GM19397 (cell line): ENCODE results near the gene CDH4.
"Not testable (repeated sequence)": the region's sequence is repeated elsewhere in the genome, so short reads cannot be mapped to it uniquely, and the experiment has no call there.

Experiments used
- ATAC-seq: cut with Tn5 transposase; IDR thresholded peaks from one replicate; pipeline ENCODE4 v1.9.1; 2021; ENCODE audit warnings: mild to moderate bottlenecking, moderate library complexity; ENCODE audit not compliant: unreplicated experiment

CDH4 gene

DNA sequence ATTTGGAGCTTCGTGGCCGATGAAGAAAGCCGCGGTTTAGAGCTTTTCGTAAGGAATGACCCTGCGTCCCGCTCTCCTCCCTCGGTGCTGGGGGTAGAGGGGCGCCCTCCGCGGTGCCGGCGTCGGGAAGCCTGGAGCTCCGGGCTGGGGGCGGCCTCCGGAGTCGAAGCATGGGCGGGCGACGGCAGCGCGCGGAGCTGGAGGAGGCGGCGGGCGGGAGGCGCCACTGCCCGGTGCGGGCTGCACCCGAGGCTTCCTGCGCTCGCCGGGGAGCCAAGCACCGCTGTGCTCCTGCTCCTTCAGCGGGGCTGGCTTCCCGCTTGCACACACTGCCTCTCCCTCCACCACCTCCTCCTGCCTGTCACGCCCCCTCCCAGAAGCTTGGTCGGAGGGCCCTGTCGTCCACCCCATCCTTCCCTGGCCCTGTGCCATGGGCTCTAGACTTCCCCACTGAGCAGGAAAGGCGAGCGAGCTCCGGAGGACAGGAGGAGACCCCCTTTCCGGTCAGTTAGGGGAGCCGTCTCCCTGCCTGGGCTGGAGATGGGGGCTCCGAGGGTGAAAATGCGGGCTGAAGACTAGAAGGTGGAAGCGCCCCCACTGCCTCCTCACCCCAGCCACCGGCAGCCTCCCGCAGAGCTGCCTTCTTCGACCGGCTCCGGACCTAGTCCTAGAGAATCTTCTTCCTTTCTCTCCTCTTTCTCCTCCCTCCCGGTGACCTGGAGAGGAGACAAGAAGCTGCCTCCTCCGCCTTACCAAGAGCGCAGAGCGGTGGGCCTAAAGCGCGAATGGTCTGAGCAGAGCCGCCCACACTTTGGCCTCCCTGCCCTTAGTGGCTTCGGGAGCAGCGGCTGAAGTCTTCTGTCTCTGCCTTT, 1.8 kb downstream of the CDH4 start:
- no peak for ATAC-seq

DNA sequence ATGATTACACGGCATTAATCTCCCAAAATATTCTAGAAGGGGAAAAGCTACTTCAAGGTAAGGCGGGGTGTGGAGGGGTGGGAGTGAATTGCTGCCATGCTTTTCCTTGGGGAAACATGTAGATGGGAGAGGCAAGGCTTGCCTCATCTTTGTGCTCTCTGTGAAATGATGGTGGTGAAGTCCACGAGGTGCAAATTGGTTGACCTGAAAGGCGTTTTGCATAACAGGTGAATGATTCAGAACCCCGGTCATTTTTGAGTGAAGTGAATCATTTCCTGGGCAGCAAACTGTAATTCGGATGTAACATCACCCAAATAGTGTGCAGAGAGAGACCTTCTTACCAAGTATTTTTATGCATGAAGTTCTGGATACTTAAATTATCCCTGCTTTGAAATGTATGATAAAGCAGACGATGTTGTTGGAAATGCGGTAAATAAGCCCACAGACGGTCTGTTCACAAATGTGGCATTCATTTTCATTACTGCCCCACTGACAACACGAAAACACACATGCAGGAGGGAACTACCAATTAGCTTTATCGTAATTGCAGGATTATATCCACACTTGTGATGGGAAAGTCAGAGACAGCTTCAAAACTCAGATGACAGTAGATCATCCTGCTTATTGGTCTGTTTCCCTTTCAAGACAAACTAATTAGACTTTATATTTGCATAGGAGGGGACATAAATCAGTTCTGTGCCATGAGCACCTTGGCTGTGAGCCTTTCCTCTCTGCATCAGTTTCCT, 3.0 kb downstream of the CDH4 start:
- no peak for ATAC-seq

DNA sequence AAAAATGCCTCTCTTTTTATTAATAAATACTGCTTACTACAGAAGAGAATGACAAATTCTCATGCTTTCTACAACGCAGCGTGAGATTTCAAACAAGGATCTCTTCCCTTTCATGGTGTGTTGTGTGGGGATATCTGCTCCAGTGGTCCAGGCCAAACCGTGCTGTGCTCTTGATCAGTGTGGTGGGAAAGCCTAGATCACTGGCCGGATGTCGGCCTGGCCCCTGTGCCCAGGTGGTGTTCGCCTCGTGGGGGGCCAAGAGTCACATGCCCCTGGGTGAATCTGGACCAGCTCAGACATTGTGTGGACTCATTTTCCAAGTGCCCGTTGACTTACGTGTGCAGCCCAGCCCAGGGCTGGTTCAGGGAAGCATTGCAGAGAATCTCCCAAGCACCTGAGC, 4.3 kb downstream of the CDH4 start:
- ATAC-seq = no peak

DNA sequence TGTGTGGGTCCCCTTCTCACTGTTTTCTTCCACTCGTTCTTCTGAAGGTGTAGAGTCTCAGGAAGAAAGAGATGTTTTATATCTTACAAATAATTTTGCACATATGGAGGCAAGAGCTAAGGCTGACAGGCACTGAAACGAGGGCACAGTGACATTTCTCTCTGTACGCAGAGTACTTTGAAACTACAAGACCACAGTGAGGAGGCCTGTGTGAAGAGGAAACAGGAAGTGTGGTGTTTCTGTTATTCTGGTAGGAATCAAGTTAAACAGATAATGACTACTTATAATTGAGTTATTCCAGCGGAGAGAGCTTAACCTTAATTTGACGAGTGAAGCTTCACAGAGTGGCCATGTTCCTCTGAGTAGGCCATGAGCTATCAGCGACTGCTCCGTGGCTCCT, 4.8 kb downstream of the CDH4 start:
- no peak for ATAC-seq

DNA sequence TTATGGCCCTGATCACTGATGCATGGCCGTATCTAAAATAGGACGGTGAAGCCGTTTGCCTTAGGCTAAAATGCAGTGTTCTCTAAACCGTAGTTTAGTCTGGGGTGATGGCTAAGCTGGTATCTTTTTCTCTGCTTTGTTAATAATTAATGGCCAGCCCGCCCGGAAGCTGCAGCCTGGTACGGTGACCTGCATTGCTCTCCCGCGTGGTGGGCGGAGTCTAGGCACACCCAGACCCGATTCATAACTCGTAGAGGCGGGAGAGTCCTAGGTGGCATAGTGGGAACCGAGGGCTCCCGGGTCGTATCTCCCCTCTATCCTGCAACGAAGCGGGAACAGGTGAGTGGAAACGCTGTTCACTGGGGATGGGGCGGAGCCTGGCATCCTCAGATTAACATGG, 5.5 kb downstream of the CDH4 start:
- ATAC-seq = no peak

DNA sequence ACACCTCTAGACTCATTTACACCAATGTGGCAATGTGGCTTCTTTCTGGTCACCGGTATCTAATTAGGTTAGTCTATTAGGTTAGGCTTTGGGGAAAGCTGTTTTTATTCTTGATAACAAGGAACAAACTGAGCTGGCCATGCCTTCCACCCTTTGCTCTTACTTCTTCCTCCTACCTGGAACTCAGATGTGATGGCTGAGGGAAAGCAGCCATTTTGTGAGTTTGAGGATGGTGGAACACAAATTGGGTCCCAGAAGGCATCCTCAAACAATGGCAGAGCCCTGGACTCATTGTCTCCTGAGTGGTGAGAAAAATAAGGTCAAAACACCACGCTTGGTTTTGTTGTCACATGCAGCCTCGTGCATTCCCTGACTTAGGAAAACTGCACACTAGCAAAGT, 7.7 kb downstream of the CDH4 start:
- ATAC-seq = no peak

DNA sequence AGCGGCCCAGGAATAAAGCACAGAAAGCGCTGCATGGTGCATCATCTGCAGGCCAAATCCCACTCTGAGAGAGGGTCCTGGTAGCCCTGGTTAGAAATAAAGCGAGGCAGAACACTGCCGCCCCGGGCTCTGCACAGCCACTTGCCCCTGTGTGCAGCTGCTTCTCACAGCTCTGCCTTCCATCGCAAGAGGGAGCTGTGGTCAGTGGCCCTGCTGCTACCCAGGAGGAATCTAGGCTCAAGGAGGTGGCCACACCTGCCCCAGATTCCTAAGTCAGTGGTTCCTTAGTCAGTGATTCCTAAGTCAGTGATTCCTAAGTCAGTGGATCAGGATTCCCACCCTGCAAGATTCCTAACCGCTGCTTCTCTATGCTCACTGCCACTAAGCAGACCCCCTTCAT, 8.8 kb downstream of the CDH4 start:
- ATAC-seq = no peak

DNA sequence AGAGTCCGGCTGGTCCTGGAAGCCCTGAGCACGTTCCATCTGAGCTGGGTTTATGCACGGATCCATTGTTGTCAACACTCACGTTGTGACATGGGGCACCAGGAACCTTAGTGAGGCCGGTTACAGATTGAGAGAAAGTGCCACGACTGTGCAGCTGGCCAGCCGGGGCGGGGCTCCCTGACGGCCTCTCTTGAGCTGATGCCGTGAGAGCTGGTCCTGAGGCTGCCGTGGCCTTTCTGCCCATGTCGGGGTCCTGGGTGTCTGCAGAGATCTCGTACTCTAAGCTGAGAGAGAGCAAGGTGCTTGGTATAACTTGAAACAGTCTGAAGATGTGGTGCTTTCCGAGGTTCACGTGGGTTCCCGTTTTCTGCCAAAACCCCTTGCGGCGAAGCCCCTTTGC, 10.0 kb downstream of the CDH4 start:
- ATAC-seq = no peak

DNA sequence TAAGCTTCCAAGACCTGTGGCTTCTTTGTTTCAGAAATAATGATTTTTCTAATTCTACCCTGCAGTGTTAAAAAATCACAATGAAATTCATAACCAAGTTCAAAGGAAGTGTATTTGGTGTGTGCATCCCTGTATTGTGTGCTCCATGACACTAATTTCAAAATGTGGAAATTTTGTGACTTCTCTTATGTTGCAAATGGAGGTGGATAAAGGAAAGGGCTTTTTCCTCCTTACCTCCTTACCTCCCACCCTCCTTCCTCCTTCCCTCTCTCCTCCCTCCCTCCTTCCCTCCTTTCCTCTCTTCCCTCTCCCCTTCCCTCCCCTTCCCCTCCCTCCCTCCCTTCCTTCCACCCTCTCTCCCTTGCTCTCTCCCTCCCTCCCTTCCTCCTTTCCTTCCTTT, 10.5 kb downstream of the CDH4 start:
- no peak for ATAC-seq

DNA sequence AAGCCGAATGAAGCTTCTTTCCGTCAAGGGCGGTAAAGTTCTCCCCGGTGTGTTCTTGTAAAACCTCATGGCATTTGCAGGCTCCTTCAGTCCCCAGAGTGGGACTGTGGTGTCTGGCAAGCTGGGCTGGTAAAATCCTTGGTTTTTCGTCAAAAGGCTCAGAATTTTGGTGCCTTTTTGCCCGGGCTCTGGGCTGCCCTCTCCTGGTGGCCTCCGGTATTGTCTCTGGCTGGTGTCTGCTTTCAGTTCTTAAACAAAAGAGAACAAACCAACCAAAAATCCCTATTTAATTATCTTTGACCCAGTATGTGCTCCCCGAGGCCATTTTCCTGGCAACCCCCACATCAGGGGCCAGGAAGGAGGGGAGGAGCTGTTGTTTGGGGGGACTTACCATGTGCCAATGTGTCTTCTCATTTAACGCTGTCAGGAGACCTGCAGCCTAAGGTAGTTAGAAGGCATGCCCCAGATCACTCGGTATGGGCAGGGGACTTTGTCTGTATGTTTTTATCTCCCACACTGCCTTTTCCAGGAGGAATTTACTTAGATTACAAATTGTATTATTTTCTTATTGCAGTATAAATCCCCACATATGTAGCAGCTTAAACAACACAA, 11.1 kb downstream of the CDH4 start:
- no peak for ATAC-seq

DNA sequence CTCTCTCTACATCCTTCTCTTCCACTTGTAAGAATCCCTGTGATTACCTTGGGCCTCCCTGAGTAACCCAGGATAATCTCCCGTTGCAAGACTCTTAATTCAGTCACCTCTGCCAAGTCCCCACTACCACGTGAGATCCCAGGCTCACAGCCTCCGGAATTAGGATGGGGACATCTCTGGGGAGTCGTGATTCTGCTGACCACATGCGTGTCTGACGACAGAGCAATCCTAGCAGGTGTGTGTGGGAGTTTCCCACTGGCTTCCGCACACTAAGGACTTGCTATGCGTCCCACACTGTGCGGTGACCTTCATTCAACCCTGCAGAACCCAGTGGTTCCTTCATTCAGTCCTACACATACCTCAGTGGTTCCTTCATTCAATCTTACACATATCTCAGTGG, 11.9 kb downstream of the CDH4 start:
- no peak for ATAC-seq

DNA sequence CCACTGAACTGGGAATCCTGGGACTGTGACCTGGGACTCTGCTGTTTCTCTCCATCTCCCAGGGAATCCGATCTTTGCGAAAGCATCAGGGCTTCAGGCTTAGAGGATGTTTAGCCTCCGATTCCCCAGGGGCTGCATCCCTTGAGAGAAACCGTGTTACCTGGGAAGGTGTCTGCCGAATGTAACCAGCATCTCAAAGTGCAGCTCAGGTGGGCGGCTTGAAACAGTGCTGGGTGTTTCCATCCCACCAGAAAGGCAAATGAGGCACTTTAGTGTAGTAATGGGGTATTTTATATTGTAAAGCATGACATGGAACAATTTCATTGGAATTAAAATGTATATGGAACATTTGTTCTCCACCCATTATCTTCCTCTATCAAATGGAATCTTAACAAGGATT, 15.2 kb downstream of the CDH4 start:
- no peak for ATAC-seq

DNA sequence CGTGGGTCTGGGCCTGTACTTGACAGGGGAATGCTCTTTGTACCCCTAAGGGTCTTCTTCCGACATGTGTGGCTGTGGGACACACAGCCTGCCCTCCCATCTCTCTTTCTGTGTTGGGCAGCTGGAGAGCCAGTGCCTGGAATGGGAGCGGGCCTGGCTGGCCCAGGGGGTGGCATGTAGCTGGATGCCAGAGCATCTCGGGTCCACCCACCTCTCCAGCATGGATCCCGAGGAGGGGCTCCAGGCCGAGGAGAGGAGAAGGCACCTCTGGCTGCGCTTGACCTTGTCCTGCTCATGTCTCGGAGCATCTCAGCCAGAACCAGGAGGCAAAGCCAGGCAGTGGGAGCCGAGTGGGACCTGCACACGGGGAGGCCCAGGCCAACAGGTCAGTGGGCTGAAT, 16.0 kb downstream of the CDH4 start:
- ATAC-seq = no peak

DNA sequence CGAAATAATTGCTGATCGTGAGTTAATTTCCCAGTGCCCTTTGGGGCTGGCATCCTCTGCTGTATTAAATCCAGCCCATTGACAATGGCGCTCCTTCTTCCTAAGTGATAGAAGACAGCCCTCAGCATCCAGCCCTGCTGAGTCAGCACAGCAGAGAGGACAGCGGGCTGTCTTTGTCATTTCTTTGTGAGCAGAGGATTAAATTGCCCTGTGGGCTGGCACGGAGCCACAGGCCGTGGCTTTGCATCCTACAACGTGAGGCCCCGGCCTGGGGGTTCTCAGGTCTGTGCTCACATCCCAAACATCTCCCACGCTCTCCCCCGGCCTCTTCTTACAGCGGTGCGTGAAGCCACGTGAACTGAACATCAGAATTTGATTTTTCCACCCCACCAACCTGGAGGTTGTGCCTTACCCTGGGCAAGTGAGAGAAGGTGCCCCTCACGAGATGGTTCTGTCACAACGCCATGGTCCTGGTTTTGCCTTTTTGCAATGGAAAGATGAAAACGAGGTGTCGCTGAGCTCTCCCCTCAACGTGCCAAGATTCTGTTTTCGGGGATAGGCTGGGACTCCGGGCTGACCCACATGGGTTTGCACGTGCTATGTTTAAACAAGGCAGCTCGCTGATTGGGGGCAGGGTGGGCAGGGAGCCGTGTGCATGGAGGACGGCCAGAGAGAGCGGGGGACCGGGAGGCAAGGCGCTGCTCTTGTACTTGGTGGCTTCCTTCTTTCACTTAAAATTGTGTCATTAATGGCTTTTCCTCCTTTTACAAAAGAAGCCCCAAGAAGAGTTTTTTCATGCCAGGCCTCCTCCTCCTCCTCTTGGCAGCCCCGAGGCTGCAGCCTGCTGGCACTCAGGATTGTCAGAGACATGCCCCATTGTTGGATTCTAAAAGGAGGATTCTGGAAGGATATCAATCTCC, 19.5 kb downstream of the CDH4 start:
- ATAC-seq = no peak

DNA sequence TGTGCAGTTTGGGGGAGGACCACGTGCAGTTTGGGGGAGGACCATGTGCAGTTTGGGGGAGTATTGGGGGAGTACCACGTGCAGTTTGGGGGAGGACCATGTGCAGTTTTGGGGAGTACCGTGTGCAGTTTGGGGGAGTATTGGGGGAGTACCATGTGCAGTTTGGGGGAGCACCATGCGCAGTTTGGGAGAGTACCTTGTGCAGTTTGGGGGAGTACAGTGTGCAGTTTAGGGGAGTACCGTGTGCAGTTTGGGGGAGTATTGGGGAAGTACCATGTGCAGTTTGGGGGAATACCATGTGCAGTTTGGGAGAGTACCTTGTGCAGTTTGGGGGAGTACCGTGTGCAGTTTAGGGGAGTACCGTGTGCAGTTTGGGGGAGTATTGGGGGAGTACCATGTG, 21.0 kb downstream of the CDH4 start:
- ATAC-seq = not testable (repeated sequence)

DNA sequence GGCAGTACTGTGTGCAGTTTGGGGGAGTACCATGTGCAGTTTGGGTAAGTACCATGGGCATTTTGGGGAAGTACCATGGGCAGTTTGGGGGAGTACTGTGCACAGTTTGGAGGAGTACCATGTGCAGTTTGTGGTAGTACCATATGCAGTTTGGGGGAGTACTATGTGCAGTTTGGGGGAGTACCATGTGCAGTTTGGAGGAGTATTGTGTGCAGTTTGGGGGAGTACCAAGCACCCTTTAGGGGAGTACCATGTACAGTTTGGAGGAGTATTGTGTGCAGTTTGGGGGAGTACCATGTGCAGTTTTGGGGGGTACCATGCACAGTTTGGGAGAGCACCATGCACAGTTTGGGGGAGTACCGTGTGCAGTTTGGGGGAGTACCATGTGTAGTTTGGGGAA, 21.6 kb downstream of the CDH4 start:
- ATAC-seq = not testable (repeated sequence)

DNA sequence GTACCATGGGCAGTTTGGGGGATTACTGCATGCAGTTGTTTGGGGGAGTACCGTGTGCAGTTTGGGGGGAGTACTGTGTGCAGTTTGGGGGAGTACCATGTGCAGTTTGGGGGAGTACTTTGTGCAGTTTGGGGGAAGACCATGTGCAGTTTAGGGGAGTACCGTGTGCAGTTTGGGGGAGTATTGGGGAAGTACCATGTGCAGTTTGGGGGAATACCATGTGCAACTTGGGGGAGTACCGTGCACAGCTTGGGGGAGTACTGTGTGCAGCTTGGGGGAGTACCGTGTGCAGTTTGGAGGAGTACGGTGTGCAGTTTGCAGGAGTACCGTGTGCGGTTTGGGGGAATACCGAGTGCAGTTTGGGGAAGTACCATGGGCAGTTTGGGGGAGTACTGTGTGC, 22.3 kb downstream of the CDH4 start:
- no peak for ATAC-seq

DNA sequence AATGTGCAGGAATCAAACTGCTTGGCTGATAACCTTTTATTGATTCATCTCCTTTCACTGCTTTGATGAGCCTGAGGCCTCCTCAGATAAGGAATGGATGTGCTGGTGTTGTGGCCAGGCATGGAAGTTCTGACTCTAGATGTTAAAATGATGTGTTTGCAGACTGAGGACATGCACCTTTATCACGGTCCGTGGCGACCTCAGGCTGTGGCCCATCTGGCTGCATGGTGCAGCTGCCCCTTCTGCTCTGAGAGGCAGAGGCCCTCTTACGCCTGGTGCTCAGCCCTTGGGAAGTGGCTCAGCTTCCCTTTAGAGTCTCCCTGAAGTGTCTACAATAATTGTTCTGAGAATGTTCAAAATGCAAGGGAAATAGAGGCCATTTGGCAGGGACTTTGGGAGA, 26.2 kb downstream of the CDH4 start:
- ATAC-seq = no peak

DNA sequence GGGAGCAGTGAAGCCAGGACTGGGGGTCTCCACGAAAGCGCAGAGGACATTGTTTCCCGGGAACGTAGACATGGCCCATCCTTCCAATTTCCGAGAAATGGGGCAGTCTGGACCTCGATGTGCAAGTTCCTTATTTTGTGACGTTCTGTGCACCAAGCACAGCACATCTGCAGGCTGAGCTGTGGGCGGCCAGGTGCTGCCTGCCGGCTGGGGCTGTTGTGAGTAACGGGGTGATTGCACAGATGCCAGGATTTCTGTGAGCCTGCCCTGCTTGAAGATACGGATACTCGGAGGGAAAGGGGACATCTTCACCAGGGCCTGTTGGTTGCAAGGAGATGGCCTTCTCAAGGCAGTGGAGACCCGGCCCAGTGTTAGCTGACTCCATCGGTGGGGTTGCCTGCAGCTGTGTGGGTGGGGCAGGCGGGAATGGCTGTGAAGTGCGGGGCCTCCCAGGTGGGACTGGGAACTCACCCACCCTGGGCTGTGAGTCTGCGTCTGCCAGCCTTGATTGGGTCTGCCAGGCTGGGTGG, 27.6 kb downstream of the CDH4 start:
- ATAC-seq = no peak

DNA sequence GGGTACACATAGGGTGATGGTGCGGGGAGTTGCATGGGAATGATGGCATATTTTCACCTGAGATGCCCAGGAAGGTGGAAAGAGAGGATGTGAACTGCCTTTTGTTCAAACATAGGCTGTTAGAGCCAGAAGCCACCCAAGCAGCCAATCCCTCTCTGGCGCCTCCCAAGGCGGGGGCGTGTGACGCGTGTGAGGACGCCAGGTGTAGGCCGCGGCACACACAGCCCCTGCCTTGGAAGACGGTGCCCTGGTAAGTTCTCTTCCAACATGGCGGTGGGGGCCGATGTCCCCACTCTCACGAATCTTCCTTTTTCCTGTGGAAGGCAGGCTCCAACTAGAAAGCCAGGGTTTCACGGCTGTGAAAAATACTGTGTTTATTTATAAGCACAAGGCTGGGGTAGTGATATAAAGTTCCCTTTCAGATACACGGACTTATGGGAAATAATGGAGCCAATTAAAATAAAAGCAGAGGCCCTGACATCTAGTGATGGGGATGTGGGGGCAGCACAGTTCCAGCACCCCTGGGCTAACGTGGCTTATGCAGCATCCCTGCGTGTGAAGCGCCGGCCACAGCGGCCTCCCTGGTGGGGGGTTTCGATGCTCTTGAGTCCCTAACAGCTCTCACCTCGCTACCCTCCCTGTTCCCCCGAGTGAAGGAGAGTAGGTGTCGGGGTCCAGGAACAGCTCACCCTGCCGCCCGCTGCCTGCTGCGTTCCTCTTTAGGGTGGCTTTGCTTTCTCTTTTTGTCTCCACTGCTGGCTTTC, 28.3 kb downstream of the CDH4 start:
- ATAC-seq = no peak
